HUDEP-2 (cell line): ENCODE measurements around the gene DNM3.

ENCODE experiments used
- DNase-seq, 76 experiments: peaks; one replicate each; lab custom pipeline; 2025; ENCODE audit not compliant: unreplicated experiment in 76 of 76; lab: John Stamatoyannopoulos, UW

Gene DNM3

DNA sequence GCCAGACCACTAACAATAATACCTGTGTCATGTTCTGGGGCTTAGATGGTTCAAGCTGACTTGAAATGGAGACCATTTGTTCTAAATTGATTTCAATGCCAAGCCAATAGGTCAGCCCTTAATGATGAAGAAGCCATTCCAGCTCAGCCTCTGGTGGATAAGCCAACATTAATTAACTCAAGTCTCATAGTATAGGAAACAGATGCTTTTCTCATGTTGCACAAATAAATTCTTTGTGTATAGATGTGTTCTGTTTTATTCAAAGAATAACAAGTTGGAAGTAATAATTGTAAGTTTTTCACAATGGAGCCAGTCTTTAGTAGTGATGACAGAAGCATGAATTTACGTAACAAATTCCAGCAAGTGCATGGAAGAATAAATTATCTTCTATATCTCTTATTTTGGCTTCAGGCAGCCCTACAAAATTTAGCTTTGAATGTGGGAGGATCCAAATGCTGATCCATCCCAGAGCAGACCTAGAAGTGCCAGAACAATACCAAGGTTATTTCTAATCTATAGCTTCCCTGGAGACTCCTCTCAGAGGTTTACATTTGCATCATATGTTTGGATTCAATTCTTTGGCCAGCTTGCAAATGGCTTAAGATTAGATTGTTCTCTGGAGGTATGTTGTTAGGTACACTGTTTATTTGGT, 536.9 kb downstream of the DNM3 start:
- no peak for DNase-seq

DNA sequence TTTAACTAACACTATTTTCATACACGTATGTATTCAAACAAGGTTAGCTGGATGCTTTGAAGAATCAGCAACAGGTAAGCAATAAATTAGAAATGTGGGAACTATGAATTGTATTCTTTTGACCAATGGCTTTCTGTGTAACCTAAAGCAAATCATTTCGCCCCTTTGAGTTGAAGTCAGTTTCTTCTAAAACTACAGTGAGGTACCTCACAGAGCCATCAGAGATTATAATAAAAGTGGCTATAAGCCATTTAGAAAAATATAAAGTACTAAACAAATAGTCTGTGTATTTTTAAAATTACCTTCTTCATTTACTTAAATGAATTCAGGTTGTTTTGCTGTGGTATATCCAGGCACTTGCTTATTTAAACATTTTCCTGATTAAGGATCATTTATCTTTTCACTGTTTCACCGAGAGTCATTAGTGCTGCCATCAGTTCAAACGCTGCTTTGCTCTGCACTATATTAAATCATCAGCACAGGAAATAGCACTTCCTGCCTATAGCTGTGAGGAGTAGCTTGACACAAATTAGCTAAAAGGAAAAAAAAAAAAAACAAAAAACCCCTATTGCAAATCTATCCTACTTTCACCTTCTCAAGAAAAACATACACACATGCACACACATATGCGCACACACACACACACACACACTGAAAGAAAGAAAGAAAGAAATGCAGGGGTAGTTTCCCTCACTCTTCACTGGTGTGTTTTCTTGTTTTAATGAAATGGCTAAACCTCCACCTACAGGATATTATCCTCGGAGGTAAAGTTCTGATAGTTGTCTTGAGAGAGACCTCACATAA, 539.3 kb downstream of the DNM3 start:
- DNase-seq: no peak

DNA sequence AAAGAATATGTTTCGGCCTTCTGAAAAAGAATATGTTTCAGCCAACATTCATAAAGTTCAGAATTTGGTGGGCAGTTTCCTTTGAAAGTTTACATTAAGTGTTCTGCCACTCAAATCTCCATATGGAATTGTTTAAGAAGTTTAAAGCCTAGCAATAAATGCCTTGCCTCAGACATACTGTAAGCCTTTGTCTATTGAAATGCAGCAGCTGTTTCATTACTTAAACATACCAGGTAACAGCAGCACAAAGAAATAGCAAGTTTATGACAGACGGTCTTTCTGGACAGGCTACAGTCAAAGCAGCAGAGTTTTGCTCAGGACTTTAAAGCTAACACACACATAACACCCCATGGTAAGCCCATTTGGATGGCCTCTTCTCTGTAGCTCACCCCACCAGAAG, 540.6 kb downstream of the DNM3 start:
- no peak for DNase-seq

DNA sequence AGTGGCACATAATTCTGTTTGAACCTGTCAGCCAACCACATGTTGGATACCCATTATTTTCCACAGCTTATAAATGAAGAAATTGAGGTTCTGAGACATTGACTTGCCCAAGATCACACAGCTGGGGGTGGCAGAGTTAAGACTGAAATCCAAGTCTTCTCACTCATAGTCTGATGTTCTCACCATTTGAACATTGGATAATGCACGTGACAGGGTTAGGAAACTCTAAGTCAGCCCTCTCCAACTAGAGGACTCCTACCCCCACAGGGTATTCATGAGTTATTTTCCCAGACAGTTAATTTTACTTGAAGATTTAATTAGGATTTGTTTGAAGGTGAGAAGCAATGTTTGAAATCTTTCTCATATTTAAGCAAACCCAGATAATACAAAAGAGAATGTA, 541.1 kb downstream of the DNM3 start:
- DNase-seq: no peak

DNA sequence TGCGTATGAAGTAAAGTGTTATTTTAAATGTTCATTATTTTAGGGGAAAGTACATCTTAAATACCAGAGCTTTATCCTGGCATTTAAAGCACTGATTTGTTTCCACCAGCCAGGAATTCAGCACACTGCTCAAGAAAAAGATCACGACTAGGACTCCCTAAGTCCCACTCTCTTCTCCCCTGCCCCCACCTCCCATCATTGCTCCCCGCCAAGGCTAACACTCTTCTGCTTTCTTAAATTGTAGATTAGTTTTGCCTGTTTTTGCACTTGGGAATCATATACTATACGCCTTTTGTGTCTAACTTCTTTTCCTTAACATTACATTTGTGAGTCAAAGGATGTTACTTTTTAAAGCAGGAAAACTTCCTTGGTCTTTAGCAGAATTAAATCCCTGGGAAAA, 541.7 kb downstream of the DNM3 start:
- DNase-seq: no peak

DNA sequence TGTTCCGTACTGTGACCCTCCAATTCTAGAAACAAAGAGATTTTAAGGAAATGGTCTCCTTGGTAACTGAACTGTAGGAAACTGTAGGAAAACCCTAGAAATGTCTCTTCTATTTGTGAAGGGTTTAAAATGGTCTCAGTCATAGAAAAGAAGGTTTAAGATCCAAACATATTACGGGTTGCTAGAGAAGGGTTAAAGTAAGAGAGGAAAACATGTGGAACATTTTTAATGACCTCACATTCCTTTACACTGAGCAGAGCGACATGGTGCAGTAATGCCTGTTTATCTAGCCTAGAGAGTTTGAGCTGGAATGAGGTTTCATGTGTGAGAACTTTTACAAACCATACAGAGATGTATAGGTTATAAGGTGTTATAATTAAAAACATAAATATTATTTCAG, 542.2 kb downstream of the DNM3 start:
- DNase-seq: no peak

DNA sequence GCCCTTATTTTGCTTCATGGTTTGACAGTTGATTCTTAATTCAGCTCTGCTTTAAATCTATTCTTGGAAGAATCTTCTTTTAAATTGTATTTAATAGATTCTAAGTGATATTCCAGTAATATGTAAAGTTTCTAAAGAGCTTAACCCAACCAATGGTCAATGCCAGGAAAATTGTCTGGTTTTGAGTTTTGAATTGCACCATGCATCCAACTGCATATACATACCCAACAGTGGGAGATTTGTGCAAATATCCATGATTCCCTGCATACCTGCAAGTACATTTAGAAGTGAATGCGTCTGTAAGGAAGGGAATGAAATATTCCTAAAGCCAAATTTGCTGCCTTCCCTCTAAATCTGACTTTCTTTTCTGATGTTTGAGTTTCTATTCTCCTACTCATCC, 543.4 kb downstream of the DNM3 start:
- DNase-seq: no peak

DNA sequence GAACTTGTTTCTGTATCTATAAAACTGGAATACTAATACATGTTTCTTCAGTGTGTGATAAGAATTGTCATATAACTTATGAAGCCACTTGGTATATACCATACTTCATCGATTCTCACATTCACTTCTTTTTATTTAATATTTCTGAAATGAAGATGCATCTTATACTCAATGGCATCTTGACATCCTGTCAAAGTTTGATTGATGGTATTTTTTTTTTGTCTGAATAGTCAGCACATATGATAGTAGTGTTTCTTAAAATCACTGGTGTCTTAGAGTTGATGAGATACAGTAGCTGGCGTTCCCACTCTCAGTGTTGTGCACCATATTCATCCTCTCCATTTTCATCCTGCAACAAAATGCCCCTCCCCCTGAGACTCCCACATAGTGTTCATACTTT, 544.7 kb downstream of the DNM3 start:
- DNase-seq: no peak

DNA sequence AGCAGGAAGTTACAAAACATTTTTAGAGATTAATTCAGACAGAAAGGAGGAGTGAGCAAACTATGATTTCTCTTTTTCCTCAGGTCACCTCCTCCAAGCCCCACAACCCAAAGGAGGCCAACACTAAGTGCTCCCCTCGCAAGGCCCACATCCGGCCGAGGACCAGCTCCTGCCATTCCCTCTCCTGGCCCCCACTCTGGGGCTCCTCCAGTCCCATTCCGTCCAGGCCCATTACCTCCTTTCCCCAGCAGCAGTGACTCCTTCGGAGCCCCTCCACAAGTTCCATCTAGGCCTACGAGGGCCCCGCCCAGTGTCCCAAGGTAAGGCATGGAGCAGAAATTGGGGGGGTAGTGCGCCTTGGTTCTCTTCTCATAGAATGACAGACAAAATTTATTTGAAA, 547.2 kb downstream of the DNM3 start:
- no peak for DNase-seq

DNA sequence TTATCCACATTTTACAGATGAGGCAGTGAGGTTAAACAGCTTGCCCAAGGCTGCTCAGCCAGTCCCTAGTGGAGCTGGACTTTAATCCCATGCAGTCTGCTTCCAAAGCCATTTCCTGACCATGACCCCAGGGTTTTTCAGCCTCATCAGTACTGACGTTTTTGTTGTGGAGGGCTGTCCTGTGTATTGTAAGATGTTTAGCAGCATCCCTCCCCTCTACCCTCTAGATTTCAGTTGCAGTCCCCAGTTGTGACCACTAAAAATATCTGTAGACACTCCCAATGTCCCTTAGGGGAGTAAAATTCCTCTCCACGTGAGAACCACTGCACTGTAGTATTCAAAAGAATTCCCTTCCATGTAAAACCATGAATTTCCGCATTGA, 549.0 kb downstream of the DNM3 start:
- no peak for DNase-seq

DNA sequence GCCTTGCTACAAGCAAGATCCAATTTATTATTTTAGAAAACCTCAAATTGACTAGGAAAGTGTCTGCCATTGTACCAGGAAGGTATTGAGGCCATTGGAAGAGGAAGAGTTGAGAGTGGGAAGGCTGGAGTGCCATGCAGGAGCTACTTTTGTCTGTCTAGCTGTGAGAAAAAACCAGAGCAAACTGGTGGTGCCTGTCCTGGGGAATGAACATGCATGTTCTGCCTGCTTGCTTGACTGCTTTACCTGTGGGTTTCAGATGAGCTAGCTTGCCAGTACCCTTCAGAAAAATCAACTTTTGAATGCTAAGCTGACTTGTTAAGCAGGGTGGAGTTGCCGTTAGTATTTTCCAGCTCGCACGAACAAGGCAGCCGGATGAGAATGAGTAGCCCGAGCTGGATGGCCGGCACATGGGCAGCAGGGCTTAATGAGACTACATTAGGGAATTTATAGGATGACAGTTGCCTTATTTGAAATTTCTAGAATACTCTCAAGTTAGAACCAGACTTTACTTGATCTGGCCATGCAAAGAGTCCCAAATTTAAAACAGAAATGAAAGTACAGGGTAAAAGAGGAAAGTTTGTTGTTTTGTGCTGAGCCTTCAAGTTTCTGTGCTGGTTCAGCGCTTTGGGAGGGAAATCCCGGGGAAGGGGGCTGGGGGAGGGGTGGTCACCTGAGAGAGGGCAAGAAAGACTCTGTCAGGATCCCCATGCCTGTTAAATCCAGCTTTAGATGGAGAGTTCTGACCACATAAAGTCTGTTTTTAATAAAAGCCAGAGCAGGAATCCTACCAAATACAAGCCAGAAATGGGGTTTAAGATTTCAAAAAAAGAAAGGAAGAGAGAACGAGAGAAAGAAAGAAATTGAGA, 549.6 kb downstream of the DNM3 start:
- no peak for DNase-seq

DNA sequence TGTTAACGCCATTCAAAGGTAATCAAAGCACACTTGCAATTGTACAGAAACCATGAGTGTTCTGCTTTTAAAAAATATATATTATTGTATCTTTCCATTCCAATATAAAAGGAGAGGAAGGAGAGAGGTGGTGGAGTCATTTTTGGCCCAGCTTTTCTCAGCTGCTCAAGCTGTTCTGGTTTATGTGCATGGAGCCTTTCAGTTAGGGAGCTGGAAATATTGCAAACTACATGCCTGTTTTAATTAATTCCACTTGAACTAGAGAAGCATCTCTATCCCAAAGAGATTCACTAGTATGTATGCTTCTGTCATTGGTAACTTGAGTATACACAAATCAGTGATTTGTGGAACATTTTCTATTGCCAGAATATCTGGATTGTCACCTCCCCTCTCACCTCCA, 550.7 kb downstream of the DNM3 start:
- DNase-seq: no peak

DNA sequence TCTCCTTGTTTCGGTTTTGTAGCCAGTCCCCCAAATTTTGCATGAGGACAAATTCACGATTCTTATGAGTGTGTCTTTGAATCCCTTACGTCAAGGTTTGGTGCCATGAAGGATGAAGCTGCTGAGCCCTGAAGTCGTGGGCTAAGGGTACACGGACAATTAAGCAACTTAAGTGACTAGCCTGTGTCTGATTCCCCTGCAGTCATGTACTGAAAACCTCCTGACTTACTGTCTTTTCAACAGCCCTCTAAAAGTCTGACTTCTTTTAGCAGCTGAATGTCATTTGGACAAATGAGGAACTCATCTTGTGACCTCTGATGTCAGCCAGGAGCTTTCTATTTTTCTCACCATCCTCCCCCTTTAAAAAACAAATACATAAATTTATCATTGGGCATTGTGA, 552.1 kb downstream of the DNM3 start:
- DNase-seq: no peak

DNA sequence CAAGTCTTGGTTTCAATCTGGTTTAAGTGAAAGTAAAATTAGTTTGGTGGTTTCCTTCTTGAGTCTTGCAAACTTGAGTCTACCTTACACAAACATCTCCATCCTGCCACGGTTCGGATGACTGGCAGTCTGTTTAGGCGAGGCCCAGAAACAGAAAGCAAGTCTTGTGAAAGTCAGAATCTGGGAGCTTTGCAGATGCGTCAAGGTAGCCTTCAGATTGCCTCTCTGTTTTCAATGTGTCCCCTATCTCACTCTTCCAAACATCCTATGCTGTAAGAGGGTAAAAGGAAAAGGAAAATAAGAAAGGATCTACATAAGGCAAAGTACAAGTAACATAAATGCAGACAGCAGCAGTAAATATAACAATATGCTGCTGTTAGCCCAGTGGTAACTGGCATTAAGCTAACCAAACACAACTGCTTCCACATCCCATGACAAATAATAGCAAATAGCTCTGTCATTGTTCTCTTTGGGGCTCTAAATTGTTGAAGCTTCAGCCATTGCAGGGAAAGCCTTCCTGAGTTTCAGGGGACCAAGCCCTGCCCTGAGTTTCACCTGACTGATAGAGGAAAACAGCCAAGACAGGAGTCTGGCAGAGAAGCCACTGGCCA, 552.9 kb downstream of the DNM3 start:
- no peak for DNase-seq

DNA sequence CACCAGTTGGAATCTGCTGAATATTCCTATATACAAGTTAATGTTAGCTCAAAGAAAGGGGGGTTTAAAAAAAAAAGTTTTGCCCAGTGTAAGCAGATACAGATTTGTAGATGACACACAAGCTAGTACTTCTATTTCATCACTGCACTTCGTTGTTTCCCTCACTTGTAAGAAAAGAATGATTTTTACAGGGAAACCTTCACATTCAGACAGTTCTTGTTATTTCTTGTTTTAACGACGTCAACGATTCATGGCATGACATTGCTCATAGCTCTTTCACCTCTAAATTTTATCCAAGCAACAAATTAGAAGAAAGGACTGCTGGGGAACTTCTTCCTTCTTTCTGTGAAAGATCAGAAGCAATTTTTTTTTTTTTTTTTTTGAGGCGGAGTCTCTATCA, 553.5 kb downstream of the DNM3 start:
- DNase-seq: no peak

DNA sequence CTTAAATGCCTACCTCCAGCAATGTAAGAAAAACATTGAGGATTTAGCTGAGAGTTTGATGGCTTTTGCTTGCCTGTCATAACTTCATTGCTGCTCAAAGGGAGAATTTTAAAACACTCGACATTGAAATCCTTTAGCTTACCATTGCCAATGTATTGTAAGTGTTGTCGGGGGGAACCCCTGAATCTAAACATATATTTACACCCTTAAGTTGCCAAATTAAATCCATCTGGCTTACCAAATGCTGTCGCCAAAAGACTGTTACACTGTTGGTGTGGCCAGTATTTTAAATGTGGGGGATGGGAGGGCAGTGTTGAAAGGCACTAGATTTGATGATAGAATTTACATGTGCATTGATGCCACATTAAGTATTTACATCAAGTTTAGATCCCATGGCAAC, 554.3 kb downstream of the DNM3 start:
- DNase-seq: no peak

DNA sequence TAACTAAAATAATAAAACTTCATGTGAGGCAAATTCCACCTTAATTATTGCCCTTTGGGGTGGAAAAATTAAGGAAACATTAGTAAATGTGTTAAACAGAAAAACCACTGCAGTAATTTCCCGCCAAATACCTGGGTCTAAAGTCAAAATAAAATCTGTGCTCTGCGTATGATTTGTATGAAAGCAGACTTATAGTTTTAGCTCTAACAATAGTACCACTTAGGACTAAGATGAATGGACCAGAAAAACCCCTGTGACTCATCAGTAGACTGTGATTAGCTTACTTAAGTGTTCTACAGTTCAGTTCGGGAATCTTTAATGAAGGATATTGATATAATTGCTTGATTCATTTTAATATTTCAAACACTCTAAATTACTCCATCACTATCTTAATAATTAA, 555.9 kb downstream of the DNM3 start:
- no peak for DNase-seq

DNA sequence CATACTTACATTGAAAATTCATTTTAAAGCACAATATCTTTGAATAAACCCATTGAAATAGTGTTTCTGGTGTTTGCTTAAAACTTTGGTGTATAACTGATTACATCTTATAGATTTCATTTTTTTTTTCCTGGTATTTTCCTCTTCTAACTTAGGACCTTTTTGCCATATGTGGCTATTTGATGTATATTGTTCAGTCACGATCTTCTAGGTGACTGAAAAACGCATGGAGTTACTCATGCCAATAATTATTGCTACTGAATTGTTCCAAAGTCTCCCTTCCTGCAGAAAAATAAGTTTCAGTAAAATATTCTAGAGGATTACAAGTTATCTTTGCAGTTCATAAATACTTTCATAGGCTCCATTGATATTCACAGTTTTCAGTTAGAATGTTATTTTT, 556.3 kb downstream of the DNM3 start:
- DNase-seq: no peak

DNA sequence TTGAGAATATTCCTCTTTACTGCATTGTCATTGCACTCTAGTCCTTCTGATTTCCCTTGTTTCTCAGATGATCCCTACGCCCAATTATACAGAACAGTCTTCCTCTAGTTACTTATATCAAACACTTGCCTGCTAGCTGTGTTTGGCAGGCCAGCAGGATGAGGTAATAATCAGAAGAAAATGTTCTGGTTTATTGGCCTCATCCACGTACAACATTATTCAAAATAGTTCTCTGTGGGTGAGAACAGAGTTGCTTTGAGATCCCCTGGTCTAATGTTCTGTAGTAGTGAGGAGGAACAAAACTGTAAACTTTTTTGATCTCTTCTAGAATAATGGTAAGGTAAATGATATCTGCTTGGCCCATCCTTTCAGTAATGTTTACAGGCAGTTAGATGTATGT, 556.9 kb downstream of the DNM3 start:
- DNase-seq: no peak

DNA sequence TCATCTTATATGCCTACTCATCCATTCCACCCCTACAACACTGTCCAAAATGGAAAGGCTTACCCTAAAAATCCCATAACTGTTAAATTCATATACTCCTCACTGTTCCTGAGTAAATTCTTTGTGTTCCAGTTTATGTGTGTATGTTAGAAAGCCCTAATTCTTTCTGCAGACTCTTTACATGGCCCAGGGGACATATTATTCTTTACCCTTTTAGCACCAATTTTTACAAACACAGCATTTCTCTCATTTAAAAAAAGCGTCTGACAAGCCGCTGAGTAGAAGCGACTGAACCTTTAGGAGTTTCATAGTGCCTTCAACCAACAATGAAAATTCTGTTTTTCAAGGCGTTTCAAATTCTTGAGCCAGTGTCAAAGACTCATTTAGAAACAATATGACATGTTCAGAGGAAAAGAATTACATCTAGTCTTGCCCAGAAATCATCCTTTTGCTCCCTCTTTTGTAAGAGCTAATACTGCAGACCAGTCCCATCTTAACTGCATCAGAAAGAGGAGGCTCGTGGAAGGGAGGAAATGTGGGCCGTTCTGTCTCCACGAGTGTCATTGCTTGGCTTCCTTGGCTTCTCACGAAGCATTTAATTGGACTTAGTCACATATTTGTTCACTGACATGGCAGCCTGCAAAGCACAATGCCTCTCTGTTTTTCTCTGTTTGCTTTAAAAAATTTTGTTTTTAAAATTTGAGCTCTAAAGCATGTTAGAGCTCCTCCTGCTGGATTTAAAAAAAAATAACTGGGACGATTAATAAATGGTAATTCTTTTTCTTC, 557.9 kb downstream of the DNM3 start:
- peak in 1 of 76 experiments; percentile 5 for DNase-seq
